ENCODE measurements around the gene MAB21L2. TPM values are rescaled to one million over a fixed set of nuclear protein-coding genes. Genes with fewer than 3 reads are reported as not detected.

Gene MAB21L2
- polyA plus RNA-seq, 10 donors: 0.07 to 1.9 (median 0.35) TPM; not detected in 3

DNA sequence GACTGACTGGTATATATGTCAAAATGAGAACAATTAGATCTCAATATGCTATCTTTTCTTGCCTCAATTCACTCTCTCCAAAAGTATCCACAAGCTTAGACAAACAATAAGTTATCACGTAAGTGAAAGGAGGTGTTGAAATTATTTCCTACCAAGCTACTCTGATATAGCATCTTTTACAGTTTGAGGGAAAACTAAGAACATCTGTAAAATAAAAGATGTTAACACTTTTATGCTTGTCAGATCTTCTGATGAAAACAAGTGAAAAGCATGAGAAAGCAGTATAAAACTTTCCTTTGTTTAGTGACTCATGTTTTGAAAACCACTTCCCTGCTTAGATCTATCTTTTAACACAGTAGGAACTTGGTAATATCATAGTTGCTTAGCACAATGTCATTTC, 8.4 kb upstream of the MAB21L2 start:
- no peak for DNase-seq

GRCh38 chr4:150574678-150575077, 7.3 kb upstream of the MAB21L2 start:
- DNase-seq: no peak

DNA sequence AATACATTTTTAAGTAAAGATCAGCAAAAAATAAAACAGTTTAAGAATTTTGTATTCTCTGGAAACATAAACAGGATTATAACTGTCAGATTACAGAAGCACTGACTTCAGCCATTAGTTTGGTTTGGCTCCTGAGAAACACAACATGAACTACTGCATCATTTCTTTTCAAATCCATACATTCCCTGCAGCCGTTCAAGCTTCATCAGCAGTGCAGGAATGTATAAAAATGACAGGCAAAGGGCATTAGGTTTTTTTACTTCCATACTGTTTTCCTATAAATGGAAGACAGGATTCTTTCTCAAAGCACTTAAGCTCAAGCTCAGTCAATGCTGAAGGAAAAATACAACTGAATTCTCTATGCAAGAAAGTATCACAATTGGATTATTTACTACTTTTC, 4.2 kb upstream of the MAB21L2 start:
- no peak for DNase-seq

- no peak for DNase-seq
These were observed 3.0 kb upstream of the MAB21L2 start for GRCh38 chr4:150578745-150579501.

DNA sequence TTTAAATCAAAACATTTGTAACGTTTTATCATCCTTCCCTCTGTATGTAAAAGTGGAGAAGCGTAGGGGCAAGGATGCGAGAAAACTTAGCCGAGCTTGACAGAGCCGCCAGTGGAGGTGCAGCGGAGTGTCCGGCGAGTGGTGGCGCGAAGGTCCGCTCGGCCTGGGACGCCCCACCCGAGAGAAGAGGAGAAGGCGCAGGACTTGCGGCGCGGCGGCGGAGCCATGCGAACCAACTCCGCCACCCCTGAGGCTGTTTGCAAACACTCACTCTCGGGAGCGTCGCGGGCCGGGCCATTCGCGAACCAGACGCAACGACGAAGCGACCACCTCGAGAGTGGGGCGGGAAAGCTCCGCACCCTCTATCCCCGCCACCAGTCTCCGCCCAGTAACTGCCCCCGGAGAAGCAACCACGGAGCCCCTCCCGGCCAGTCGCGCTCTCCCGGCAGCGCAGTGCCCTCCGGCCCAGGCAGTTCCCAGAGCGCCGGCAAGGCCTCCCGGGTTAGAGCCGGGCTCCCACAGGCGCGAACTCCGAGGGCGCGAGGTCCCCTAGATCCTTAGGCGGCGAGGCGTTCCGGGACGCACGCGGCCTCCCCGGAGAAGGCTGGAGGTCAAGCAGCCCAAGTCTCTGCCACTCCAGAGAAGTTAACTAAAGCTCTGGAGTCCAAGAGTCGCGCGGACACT, 2.3 kb upstream of the MAB21L2 start:
- peak in 1 of 3 donors; percentile 77 for DNase-seq

GRCh38 chr4:150580306-150580705, 1.6 kb upstream of the MAB21L2 start:
- no peak for DNase-seq

DNA sequence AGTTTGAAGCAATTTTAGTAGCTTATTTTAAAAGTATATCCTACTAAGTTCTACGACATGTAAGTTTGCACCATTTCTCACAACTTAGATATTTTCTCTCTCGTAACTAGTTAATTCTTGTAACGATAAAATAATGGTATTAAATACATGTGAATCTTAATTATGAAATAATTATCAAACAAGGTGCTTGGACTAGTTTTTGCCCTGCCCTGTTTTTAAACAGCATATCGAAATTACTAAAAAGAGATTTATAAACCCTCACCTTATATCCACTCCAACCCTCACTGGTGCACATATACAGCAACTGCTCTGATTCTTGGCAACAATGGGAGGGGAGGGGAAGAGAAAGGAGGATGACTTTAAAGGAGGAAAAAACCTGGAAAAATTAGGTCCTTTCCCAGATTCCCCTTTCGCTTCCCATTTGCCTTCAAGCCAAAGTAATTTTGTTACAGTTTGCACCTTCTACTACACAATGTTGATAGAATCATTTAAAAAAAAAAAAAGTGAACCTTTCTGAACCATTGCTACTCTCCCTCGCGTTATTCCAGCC, 820 bp upstream of the MAB21L2 start:
- peak in 1 of 3 donors; percentile 50 for DNase-seq

DNA sequence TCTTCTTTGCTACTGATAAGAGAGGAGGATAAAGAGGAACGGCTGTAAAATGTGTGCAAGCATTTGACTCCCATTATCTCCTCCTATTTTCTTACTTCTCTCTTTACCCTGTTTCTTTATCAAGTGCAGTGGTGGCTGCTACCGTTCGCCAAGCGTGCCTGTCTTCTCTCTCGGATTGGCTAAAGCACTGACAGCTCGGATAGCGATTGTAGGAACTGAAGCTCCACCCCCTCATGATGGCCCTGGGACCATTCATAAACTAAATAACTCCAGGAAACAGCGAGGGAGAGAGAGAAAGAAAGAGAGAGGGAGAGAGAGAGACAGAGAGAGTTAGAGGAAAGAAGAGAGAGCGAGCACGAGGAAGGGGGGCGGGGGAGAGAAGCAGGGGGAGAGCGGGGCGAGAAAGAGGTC, 305 bp upstream of the MAB21L2 start:
- DNase-seq: peak in 2 of 3 donors; percentile 54 to 67

DNA sequence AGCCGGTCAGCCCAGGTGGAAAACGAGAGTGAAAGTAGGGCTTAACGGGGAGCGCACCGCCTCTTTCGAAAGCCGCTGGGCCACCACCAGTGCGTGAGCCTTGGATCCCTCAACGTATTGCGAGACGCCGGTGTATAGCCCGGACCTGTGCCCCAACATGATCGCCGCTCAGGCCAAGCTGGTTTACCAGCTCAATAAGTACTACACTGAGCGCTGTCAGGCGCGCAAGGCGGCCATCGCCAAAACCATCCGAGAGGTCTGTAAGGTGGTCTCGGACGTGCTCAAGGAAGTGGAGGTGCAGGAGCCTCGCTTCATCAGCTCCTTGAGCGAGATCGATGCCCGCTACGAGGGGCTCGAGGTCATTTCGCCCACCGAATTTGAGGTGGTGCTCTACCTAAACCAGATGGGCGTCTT, 929 bp downstream of the MAB21L2 start:
- peak in 1 of 3 donors; percentile 80 for DNase-seq

GRCh38 chr4:150583287-150584110, 1.5 kb downstream of the MAB21L2 start:
- peak in 2 of 3 donors; percentile 37 to 81 for DNase-seq

- peak in 1 of 3 donors; percentile 39 for DNase-seq
These were observed 2.4 kb downstream of the MAB21L2 start for GRCh38 chr4:150584111-150584915.

DNA sequence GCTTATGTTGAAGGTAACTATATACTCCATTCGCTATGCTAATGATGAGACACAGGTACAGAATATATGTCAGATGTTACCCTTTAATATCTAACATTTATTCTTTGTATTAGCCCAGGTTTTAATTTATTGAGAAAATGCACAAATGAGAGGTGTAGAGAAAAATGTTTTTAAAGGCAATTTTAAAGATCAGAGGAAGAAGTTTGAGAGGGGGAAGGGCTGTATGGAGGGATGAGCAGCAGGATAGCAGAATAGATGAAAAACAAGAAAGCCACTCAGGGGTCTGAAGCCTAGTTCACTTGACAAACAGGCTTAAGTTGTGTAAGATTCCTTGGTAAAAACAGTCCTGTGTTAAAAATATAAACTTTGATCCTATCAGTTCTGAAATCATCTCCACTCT, 3.7 kb downstream of the MAB21L2 start:
- peak in 1 of 3 donors; percentile 22 for DNase-seq

DNA sequence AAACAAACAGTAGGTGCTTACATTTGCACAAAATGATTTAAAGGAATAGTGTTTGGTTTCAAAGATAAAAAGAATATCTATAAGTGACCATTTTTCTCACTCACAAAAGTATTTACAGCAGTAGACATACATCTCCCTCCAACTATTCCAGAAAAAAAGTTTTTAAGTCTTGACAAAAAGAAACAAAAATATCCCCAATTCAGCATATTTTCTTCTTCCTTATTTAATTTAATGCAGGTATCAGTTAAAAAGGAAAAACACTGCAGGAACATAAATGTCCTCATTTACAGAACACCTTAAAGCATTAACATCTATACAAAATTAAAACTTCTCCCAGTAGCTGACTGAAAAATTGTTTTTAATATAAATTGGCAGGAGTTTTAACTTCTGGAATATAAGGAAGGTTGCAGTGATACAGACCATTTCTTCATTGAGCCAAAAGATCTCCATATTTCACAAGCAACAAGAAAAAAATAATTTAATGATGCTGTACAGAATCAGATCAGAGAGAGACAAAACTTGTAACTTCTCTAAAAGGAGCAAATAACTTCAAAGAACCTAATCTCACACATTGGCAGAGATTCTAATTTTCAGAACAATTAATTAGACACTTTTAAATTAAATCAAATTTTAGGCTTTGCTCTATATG, 4.3 kb downstream of the MAB21L2 start:
- no peak for DNase-seq

DNA sequence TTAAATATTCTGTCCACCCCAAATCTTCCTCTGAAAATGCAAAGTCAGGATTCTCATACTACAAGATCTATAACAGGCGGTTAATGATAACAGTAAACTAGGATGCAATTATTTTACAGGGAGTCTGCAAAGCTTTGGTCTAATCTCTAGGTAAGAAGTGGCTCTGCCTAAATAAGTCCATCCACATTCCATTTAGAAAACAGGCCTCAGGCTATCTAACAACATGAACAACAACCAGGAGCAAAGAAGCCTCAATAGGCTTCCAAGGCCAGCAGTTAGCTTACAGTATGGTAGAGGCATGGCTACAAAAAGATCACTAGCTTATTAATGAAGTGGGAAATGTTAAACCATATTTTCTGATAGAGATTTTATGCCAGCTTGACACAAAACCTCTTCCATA, 6.4 kb downstream of the MAB21L2 start:
- no peak for DNase-seq

- no peak for DNase-seq
These were observed 7.2 kb downstream of the MAB21L2 start for GRCh38 chr4:150589157-150589556.

- DNase-seq: no peak
These were observed 8.7 kb downstream of the MAB21L2 start for GRCh38 chr4:150590631-150591030.

DNA sequence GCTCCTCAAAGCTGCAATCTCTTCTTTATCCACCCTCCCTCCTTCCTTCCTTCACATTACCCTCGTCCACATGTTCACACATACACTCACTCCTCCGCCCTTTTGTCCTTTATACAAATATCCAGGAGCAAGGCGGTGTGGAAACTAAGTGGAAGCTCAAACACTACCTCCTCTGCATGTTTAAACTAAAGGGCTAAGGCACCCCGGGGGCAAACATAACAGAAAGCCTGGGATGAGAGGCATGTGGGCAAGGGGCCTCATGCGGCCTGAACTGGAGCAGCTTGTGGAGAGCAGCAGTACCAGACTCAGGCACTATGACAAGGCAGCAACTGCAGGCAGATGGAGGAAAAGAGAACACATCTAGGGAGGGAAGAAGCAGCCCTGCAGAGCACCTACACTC, 9.5 kb downstream of the MAB21L2 start:
- DNase-seq: no peak

- DNase-seq: no peak
These were observed 10.0 kb downstream of the MAB21L2 start for GRCh38 chr4:150591904-150592303.

- DNase-seq: no peak
These were observed 12.0 kb downstream of the MAB21L2 start for GRCh38 chr4:150593996-150594395.

DNA sequence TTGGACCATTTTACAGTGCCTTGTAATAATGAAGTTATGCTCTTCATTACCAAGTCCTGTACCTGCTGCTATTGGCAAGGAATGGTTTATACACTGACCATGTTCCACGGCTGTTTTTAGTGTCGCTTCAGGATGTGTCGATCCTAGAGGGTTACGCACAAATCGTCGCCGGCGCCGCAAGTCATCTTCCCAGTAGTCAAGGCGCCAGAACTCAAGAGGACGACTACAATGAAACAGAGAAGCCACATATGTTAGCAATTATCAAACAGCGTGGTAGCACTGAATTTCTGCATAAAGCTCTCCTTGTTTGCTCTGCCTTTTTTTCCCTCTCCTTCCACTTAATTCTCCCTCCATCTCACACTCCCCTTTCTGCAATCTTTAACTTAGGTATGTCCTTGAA, 17.0 kb downstream of the MAB21L2 start:
- no peak for DNase-seq

- no peak for DNase-seq
These were observed 17.6 kb downstream of the MAB21L2 start for GRCh38 chr4:150599547-150599946.
